Heart left ventricle (tissue), 16 donors: ENCODE measurements around the gene FDXACB1. TPM values are rescaled to one million over a fixed set of nuclear protein-coding genes. Genes with fewer than 3 reads are reported as not detected.

Experiments
- ATAC-seq, 4 donors: fragments of 200-7000 bp; cut with Tn5 transposase; one replicate each; pipeline ENCODE4 v1.9.1; 2020 to 2022; ENCODE audit warnings: moderate library complexity in 4 of 4, mild to moderate bottlenecking in 3 of 4, moderate number of reproducible peaks in 1 of 4
- DNase-seq, 5 donors: peaks; one replicate each; pipeline ENCODE4 v3.0.0-alpha.2; 2020
- H3K27ac ChIP-seq, 12 donors: fragments of 200-600 bp; sonication (generic) in 4 of 12; one replicate each; pipeline versions ENCODE4 v1.5.0 to v1.8.0; 2016 to 2022; ENCODE audit warnings: mild to moderate bottlenecking in 2 of 12
- H3K27me3 ChIP-seq, 9 donors: fragments of 200-600 bp; sonication (generic) in 2 of 9; one replicate each; pipeline versions ENCODE4 v1.5.1 to v1.8.0; 2016 to 2022; ENCODE audit warnings: mild to moderate bottlenecking in 3 of 9
- H3K36me3 ChIP-seq, 9 donors: fragments of 200-600 bp; sonication (generic) in 2 of 9; one replicate each; pipeline versions ENCODE4 v1.5.0 to v1.8.0; 2018 to 2022; ENCODE audit warnings: mild to moderate bottlenecking in 2 of 9
- H3K4me1 ChIP-seq, 12 donors: fragments of 200-600 bp; sonication (generic) in 4 of 12; one replicate each; pipeline versions ENCODE4 v1.5.0 to v1.8.0; 2016 to 2022; ENCODE audit warnings: mild to moderate bottlenecking in 3 of 12
- H3K4me3 ChIP-seq, 12 donors: fragments of 200-600 bp; sonication (generic) in 4 of 12; one replicate each; pipeline versions ENCODE4 v1.5.0 to v1.8.0; 2017 to 2022; ENCODE audit warnings: mild to moderate bottlenecking in 9 of 12, moderate library complexity in 4 of 12
- H3K9me3 ChIP-seq, 12 donors: fragments of 200-600 bp; sonication (generic) in 4 of 12; one replicate each; pipeline versions ENCODE4 v1.5.0 to v1.8.0; 2016 to 2022; ENCODE audit warnings: mild to moderate bottlenecking in 1 of 12
- CTCF ChIP-seq, 12 donors: fragments of 200-600 bp; sonication (generic) in 4 of 12; IDR thresholded peaks; one replicate each; pipeline versions ENCODE4 v1.5.0 to v1.8.0; 2018 to 2022; ENCODE audit warnings: antibody characterized with exemption in 12 of 12, mild to moderate bottlenecking in 5 of 12
- POLR2A ChIP-seq, 2 donors: fragments of 450-650 bp; IDR thresholded peaks; one replicate each; pipeline ENCODE4 v1.6.1; 2017; ENCODE audit warnings: antibody characterized with exemption in 2 of 2, mild to moderate bottlenecking in 2 of 2, moderate library complexity in 2 of 2
- WGBS, 4 donors: extraction: QIAGEN DNeasy Blood & Tissue Kit in 2 of 4; methylation state at CpG; one replicate each; pipeline versions ENCODE4 v1.1.5 to v1.1.7; 2013 to 2018; 5-methylcytosine and 5-hydroxymethylcytosine counted together
- intact Hi-C, 10 donors: fragments of 100-400 bp; cut with DNase I; formaldehyde crosslinking; loops; one replicate each; pipeline versions ENCODE4 v1.11.1 to v1.14.2; 2022
- polyA plus RNA-seq, 2 donors: library from polyadenylated mRNA; stranded (reverse); fragments of 200-250 nt; gene quantifications; one replicate each; pipeline ENCODE4 v1.2.3, GENCODE V29; 2013
- total RNA-seq, 9 donors: library from RNA; depleted of rRNA in 2 of 9; stranded (reverse); fragments of >200 nt in 2 of 9; fragmentation: NEBNext Ultra II Directional in 3 of 9; extraction: Animal tissue kit (Norgen Biotek cat#: 25700) in 3 of 9; gene quantifications; one replicate each; pipeline versions ENCODE4 v1.1.0 to v1.2.4, GENCODE V29; 2016 to 2023
- donor health status: ischemic (EF 13 %, LVEDD 7.1; RV severe dilation, severe dysfunction).
- donor health status: healthy with polysubstance abuse.
- donor health status: DM: no; HTN: yes; CAD: no.
- donor health status: DM: no; HTN: no; CAD: no.
- donor health status: ischemic (EF 25% LVEDD 6.9; RV normal size, moderate dysfunction).
- donor health status: ischemic (EF 25% LVEDD 5.7; RV mildly dilated, moderate dysfunction).
- donor health status: healthy.
- donor health status: DM: yes; HTN: yes; CAD: no.
- donor health status: ischemic (EF 35%, LVEDD 5.7; RV mildly dilated, moderate dysfunction).
- donor health status: nonischemic (EF 11% LVEDD 7.7; RV severe dilation, severe dysfunction).
- donor health status: DM: yes; HTN: yes; CAD: no.
- donor health status: PGD.
- donor health status: ischemic (EF 29% LVEDD 5.4; RV normal size, mild dysfunction).
- donor health status: nonischemic (EF 23%, LVEDD 6.1; RV moderate dilation, normal function).

The FDXACB1 gene
- total and polyA plus RNA-seq, 11 donors: 0.69 to 2.0 (median 1.1) TPM

- H3K36me3 ChIP-seq: peaks cover 0 to 92% (median 69%) of the 10 kb centered on the region in 9 donors
- DNase-seq (no peak), ATAC-seq (no peak)
- TF ChIP-seq POLR2A (IDR thresholded peaks at IDR 0.05) (no peak), CTCF (IDR thresholded peaks at IDR 0.05) (no peak)
- H3K4me3 ChIP-seq: no peak overlapping the region
- no peaks in the 10 kb centered on the region for H3K27me3 ChIP-seq
- WGBS, 4 donors: 78 to 91% (median 88%) methylated on average over 2 of the region's 2 CpGs
- H3K4me1 ChIP-seq: peaks cover 0 to 25% (median 1%) of the 10 kb centered on the region in 12 donors
- H3K27ac ChIP-seq: peak overlapping the region in 2 of 12 donors; percentile 1 to 28
- H3K9me3 ChIP-seq: no peaks in the 10 kb centered on the region
- intact Hi-C loops: loop anchor here in 4 of 10 donors (5.0 to 10.0 kb wide), 3 partner anchors 254 to 561 kb away; no protein-coding TSS in a partner anchor
Observed at GRCh38 chr11:111846063-111846462, 32.9 kb downstream of the FDXACB1 start.

GRCh38 chr11:111845276-111846028 lies 33.5 kb downstream of the FDXACB1 start:
- peak overlapping the region in 1 of 12 donors; percentile 28 for H3K27ac ChIP-seq
- H3K4me1 ChIP-seq: peaks cover 0 to 25% (median 1%) of the 10 kb centered on the region in 12 donors
- 83 to 87% (median 84%) methylated on average over 7 of the region's 7 CpGs for WGBS, 4 donors
- H3K27me3 ChIP-seq: no peaks in the 10 kb centered on the region
- DNase-seq: no peak
- no peak for TF ChIP-seq CTCF (IDR thresholded peaks at IDR 0.05)
- no peak for TF ChIP-seq POLR2A (IDR thresholded peaks at IDR 0.05)
- ATAC-seq: no peak
- no peak overlapping the region for H3K4me3 ChIP-seq
- intact Hi-C loops: loop anchor here in 4 of 10 donors (5.0 to 10.0 kb wide), 3 partner anchors 253 to 561 kb away; no protein-coding TSS in a partner anchor
- no peaks in the 10 kb centered on the region for H3K9me3 ChIP-seq
- H3K36me3 ChIP-seq: peaks cover 0 to 87% (median 64%) of the 10 kb centered on the region in 9 donors

GRCh38 chr11:111843661-111844060 lies 35.3 kb downstream of the FDXACB1 start:
- Histone ChIP-seq H3K36me3 (peaks cover 0 to 87% (median 58%) of the 10 kb centered on the region in 9 donors), H3K27me3 (no peaks in the 10 kb centered on the region), H3K4me3 (no peak overlapping the region), H3K27ac (no peak overlapping the region), H3K4me1 (peaks cover 0 to 25% (median 1%) of the 10 kb centered on the region in 12 donors), H3K9me3 (no peaks in the 10 kb centered on the region)
- TF ChIP-seq POLR2A (IDR thresholded peaks at IDR 0.05): no peak
- no peak for TF ChIP-seq CTCF (IDR thresholded peaks at IDR 0.05)
- DNase-seq (no peak), ATAC-seq (no peak)
- intact Hi-C loops: loop anchor here (5.0 to 10.0 kb wide), 8 partner anchors 66 to 559 kb away; partner anchors contain the start of gene SIK2 (in 2 of the 10)
- 91 to 93% (median 92%) methylated on average over 5 of the region's 5 CpGs for WGBS, 4 donors

GRCh38 chr11:111841370-111842053 lies 37.5 kb downstream of the FDXACB1 start:
- intact Hi-C loops: loop anchor here (1.0 to 10.0 kb wide), 15 partner anchors 64 to 557 kb away; partner anchors contain the start of gene SIK2 (in 4 of the 10)

More at GRCh38 chr11:111841370-111842053, 37.5 kb downstream of the FDXACB1 start:
- peak; percentile 79 to 92 (median 88) for ATAC-seq
- Histone ChIP-seq H3K9me3 (no peaks in the 10 kb centered on the region), H3K4me3 (no peak overlapping the region), H3K27ac (no peak overlapping the region), H3K36me3 (peaks cover 0 to 87% (median 55%) of the 10 kb centered on the region in 9 donors), H3K4me1 (peaks cover 0 to 16% (median 1%) of the 10 kb centered on the region in 12 donors), H3K27me3 (no peaks in the 10 kb centered on the region)
- WGBS, 4 donors: 23 to 28% (median 26%) methylated on average over 10 of the region's 10 CpGs
- peak; percentile 84 to 95 (median 92) for TF ChIP-seq CTCF (IDR thresholded peaks at IDR 0.05)
- TF ChIP-seq POLR2A (IDR thresholded peaks at IDR 0.05): no peak
- peak; percentile 82 to 87 (median 86) for DNase-seq
